ENCODE measurements around the gene EMD. TPM values are rescaled to one million over a fixed set of nuclear protein-coding genes. Genes with fewer than 3 reads are reported as not detected.

Gene EMD
- total and polyA plus RNA-seq, 7 experiments from 2014 or later = 31.5 to 141 (median 81.7) TPM

GRCh38 chrX:154417157-154417556 is 38.1 kb downstream of the EMD start:
- H3K4me1 Mint-ChIP-seq = peaks cover 5 to 13% (median 6%) of the 10 kb centered on the region in 7 donors
- H3K9me3 Mint-ChIP-seq = no peaks in the 10 kb centered on the region
- peaks cover 0 to 12% (median 3%) of the 10 kb centered on the region in 5 donors for H3K36me3 Mint-ChIP-seq
- H3K4me3 ChIP-seq (ENCODE audit: low read length) = no peak overlapping the region
- H3K27ac ChIP-seq (ENCODE audit: low read depth, low read length) = no peak overlapping the region
- ATAC-seq = no peak
- ChIA-PET POLR2A (no interaction called here), CTCF (no interaction called here)
- H3K4me3 Mint-ChIP-seq = no peak overlapping the region
- H3K27ac Mint-ChIP-seq = peak overlapping the region in 1 of 9 donors; percentile 25
- no peaks in the 10 kb centered on the region for H3K9me3 ChIP-seq (ENCODE audit: control insufficient read depth in 2 of 3, low read length in 3 of 3)
- DNase-seq = no peak
- no peaks in the 10 kb centered on the region for H3K27me3 ChIP-seq (ENCODE audit: control insufficient read depth in 2 of 2, insufficient read depth in 2 of 2, low read length in 2 of 2)
- H3K4me1 ChIP-seq (ENCODE audit: control insufficient read depth in 2 of 2, insufficient read depth in 2 of 2, low read length in 2 of 2) = peaks cover 6% of the 10 kb centered on the region in 2 donors
- no peaks in the 10 kb centered on the region for H3K27me3 Mint-ChIP-seq
- intact Hi-C loops (cut with micrococcal nuclease) = no loop called here
- H3K36me3 ChIP-seq (ENCODE audit: control insufficient read depth in 2 of 3, insufficient read depth in 3 of 3, low read length in 3 of 3) = no peaks in the 10 kb centered on the region

GRCh38 chrX:154419189-154419588 is 40.1 kb downstream of the EMD start:
- no peaks in the 10 kb centered on the region for H3K4me1 ChIP-seq (ENCODE audit: control insufficient read depth in 2 of 2, insufficient read depth in 2 of 2, low read length in 2 of 2)
- H3K9me3 ChIP-seq (ENCODE audit: control insufficient read depth in 2 of 3, low read length in 3 of 3) = no peaks in the 10 kb centered on the region
- POLR2A ChIA-PET = interaction anchor here (0.5 kb wide), 1 partner anchor 97 kb away, joined by 3 read pairs; the partner anchor contains the start of gene FAM3A
- H3K4me1 Mint-ChIP-seq = peaks cover 0 to 9% (median 4%) of the 10 kb centered on the region in 7 donors
- no peaks in the 10 kb centered on the region for H3K27me3 ChIP-seq (ENCODE audit: control insufficient read depth in 2 of 2, insufficient read depth in 2 of 2, low read length in 2 of 2)
- no peaks in the 10 kb centered on the region for H3K27me3 Mint-ChIP-seq
- no peak overlapping the region for H3K27ac ChIP-seq (ENCODE audit: low read depth, low read length)
- H3K27ac Mint-ChIP-seq = no peak overlapping the region
- no peaks in the 10 kb centered on the region for H3K9me3 Mint-ChIP-seq
- ATAC-seq (no peak), DNase-seq (no peak)
- no peak overlapping the region for H3K4me3 ChIP-seq (ENCODE audit: low read length)
- H3K4me3 Mint-ChIP-seq = no peak overlapping the region
- CTCF ChIA-PET = no interaction called here
- peaks cover 0 to 9% (median 3%) of the 10 kb centered on the region in 5 donors for H3K36me3 Mint-ChIP-seq
- intact Hi-C loops (cut with micrococcal nuclease) = no loop called here
- no peaks in the 10 kb centered on the region for H3K36me3 ChIP-seq (ENCODE audit: control insufficient read depth in 2 of 3, insufficient read depth in 3 of 3, low read length in 3 of 3)

DNA sequence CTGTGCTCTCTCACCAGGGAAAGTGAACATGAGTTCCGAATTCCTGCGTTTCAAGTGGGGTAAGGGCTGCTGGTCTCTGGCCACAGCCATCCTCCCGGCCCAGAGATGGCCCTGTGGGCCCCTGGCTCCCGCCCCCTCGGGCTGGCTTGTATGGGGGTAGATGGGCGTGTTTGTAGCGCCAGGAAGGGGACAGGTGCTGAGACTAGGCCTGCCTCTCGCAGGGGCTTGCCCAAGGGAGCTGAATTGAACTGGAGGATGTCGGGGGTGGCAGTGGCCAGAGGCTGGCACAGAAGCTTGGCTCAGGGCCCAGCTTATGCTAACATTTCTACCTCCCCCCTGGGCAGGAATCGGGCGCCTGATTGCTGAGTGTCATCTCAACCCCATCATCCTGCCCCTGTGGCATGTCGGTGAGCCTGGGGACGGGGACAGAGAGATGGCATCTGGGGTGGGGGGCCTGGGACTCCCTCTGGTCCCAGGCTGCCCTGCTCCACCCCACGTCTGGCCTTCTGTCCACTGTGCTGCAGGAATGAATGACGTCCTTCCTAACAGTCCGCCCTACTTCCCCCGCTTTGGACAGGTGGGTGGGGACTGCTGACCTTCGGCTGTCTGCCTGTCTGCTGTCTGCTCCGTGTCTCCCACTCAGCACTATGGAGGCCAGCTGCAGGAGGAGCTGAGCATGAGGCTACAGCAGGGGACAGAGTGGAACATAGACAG is 40.8 kb downstream of the EMD start:
- Histone ChIP-seq H3K4me1 (ENCODE audit: control insufficient read depth in 2 of 2, insufficient read depth in 2 of 2, low read length in 2 of 2) (no peaks in the 10 kb centered on the region), H3K9me3 (ENCODE audit: control insufficient read depth in 2 of 3, low read length in 3 of 3) (no peaks in the 10 kb centered on the region), H3K36me3 (ENCODE audit: control insufficient read depth in 2 of 3, insufficient read depth in 3 of 3, low read length in 3 of 3) (no peaks in the 10 kb centered on the region), H3K4me3 (ENCODE audit: low read length) (no peak overlapping the region), H3K27me3 (ENCODE audit: control insufficient read depth in 2 of 2, insufficient read depth in 2 of 2, low read length in 2 of 2) (no peaks in the 10 kb centered on the region), H3K27ac (ENCODE audit: low read depth, low read length) (no peak overlapping the region)
- DNase-seq (no peak), ATAC-seq (no peak)
- Mint-ChIP-seq H3K9me3 (no peaks in the 10 kb centered on the region), H3K27me3 (no peaks in the 10 kb centered on the region), H3K4me1 (peaks cover 0 to 12% (median 4%) of the 10 kb centered on the region in 7 donors), H3K36me3 (peaks cover 0 to 9% (median 3%) of the 10 kb centered on the region in 5 donors), H3K4me3 (no peak overlapping the region), H3K27ac (no peak overlapping the region)
- ChIA-PET CTCF (no interaction called here), POLR2A (interaction anchor here (2.1 kb wide), 1 partner anchor 21 kb away, joined by 7 read pairs; no protein-coding TSS in a partner anchor)
- intact Hi-C loops (cut with micrococcal nuclease) = no loop called here

DNA sequence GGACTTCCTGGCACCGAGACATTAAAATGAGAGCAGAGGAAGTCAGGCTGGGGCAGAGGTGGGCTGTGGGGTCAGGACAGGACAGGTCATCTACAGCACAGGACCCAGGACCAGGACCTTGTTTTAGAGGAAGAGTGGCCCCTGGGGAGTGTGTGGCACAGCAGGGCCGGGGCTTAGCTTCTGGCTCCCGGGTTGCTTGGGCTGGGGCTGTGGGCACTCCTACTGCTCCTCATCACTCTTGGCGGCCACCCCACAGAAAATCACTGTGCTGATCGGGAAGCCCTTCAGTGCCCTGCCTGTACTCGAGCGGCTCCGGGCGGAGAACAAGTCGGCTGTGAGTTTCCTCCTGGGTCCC is 41.3 kb downstream of the EMD start:
- H3K27ac ChIP-seq (ENCODE audit: low read depth, low read length) = no peak overlapping the region
- no peaks in the 10 kb centered on the region for H3K4me1 ChIP-seq (ENCODE audit: control insufficient read depth in 2 of 2, insufficient read depth in 2 of 2, low read length in 2 of 2)
- H3K4me3 Mint-ChIP-seq = no peak overlapping the region
- H3K27me3 ChIP-seq (ENCODE audit: control insufficient read depth in 2 of 2, insufficient read depth in 2 of 2, low read length in 2 of 2) = no peaks in the 10 kb centered on the region
- intact Hi-C loops (cut with micrococcal nuclease) = no loop called here
- H3K4me1 Mint-ChIP-seq = peaks cover 0 to 12% (median 4%) of the 10 kb centered on the region in 7 donors
- H3K36me3 ChIP-seq (ENCODE audit: control insufficient read depth in 2 of 3, insufficient read depth in 3 of 3, low read length in 3 of 3) = no peaks in the 10 kb centered on the region
- CTCF ChIA-PET = no interaction called here
- POLR2A ChIA-PET = interaction anchor here (0.5 to 2.1 kb wide), 3 partner anchors 9 to 45 kb away, joined by 3 to 7 read pairs (median 5); no protein-coding TSS in a partner anchor
- ATAC-seq (no peak), DNase-seq (no peak)
- peaks cover 0 to 7% (median 1%) of the 10 kb centered on the region in 5 donors for H3K36me3 Mint-ChIP-seq
- no peak overlapping the region for H3K27ac Mint-ChIP-seq
- no peaks in the 10 kb centered on the region for H3K27me3 Mint-ChIP-seq
- no peaks in the 10 kb centered on the region for H3K9me3 ChIP-seq (ENCODE audit: control insufficient read depth in 2 of 3, low read length in 3 of 3)
- H3K9me3 Mint-ChIP-seq = no peaks in the 10 kb centered on the region
- no peak overlapping the region for H3K4me3 ChIP-seq (ENCODE audit: low read length)

GRCh38 chrX:154426916-154427770 is 48.0 kb downstream of the EMD start:
- H3K4me3 Mint-ChIP-seq = peak overlapping the region in 4 of 10 donors; percentile 34 to 84 (median 80)
- ATAC-seq (no peak), DNase-seq (no peak)
- Histone ChIP-seq H3K4me1 (ENCODE audit: control insufficient read depth in 2 of 2, insufficient read depth in 2 of 2, low read length in 2 of 2) (peaks cover 0 to 4% of the 10 kb centered on the region in 2 donors), H3K27me3 (ENCODE audit: control insufficient read depth in 2 of 2, insufficient read depth in 2 of 2, low read length in 2 of 2) (no peaks in the 10 kb centered on the region), H3K36me3 (ENCODE audit: control insufficient read depth in 2 of 3, insufficient read depth in 3 of 3, low read length in 3 of 3) (peaks cover 0 to under 1% (median 0%) of the 10 kb centered on the region in 3 experiments), H3K9me3 (ENCODE audit: control insufficient read depth in 2 of 3, low read length in 3 of 3) (no peaks in the 10 kb centered on the region), H3K4me3 (ENCODE audit: low read length) (no peak overlapping the region), H3K27ac (ENCODE audit: low read depth, low read length) (peak overlapping the region; percentile 81)
- peaks cover 7 to 40% (median 25%) of the 10 kb centered on the region in 7 donors for H3K4me1 Mint-ChIP-seq
- intact Hi-C loops (cut with micrococcal nuclease) = no loop called here
- H3K9me3 Mint-ChIP-seq = no peaks in the 10 kb centered on the region
- H3K36me3 Mint-ChIP-seq = peaks cover 0 to 8% (median 0%) of the 10 kb centered on the region in 5 donors
- POLR2A ChIA-PET = interaction anchor here (0.6 to 2.2 kb wide), 7 partner anchors 27 to 115 kb away, joined by 3 to 13 read pairs (median 6); partner anchors contain the start of genes RPL10 and SLC10A3
- CTCF ChIA-PET = interaction anchor here (0.6 to 0.7 kb wide), 2 partner anchors 54 to 57 kb away, joined by 3 read pairs; no protein-coding TSS in a partner anchor
- H3K27me3 Mint-ChIP-seq = no peaks in the 10 kb centered on the region
- H3K27ac Mint-ChIP-seq = peak overlapping the region in 2 of 9 donors; percentile 72 to 80
